OCI-LY3 (cell line): Measurements from ENCODE around the gene APCDD1L.
A peak's percentile ranks its signal among the peaks of the same experiment; 100 is the strongest.
"Not testable (repeated sequence)": the region's sequence is repeated elsewhere in the genome, so short reads cannot be mapped to it uniquely, and the experiment has no call there.

Experiments
- H2AFZ ChIP-seq: fragments of 200-600, 300-600 bp; shearing (Covaris generic); 2 replicates; pipeline ENCODE4 v1.6.0; 2014; ENCODE audit warnings: antibody characterized with exemption, low read depth, low read length
- H3K27ac ChIP-seq: fragments of 200-600, 300-600 bp; sonication (generic); 2 replicates; pipeline ENCODE4 v1.5.1; 2014; ENCODE audit warnings: mild to moderate bottlenecking, low read length, moderate library complexity, mixed read lengths
- H3K27me3 ChIP-seq: fragments of 200-600, 300-600 bp; sonication (generic); 2 replicates; pipeline ENCODE4 v1.6.1; 2014; ENCODE audit warnings: low read depth, low read length, mixed read lengths
- H3K36me3 ChIP-seq: fragments of 200-600, 300-600 bp; sonication (generic); replicated peaks from 2 replicates; pipeline ENCODE3; 2014; ENCODE audit warnings: low read depth, low read length, mixed read lengths
- H3K4me1 ChIP-seq: fragments of 300-600, 200-600 bp; sonication (generic); 2 replicates; pipeline ENCODE4 v1.6.1; 2014; ENCODE audit warnings: low read length, mixed read lengths
- H3K4me2 ChIP-seq: fragments of 200-600, 300-600 bp; sonication (generic); 2 replicates; pipeline ENCODE4 v1.6.1; 2014; ENCODE audit warnings: low read length, mixed read lengths
- H3K4me3 ChIP-seq: fragments of 300-600, 200-600 bp; sonication (generic); 2 replicates; pipeline ENCODE4 v1.5.1; 2014; ENCODE audit warnings: antibody characterized with exemption, mild to moderate bottlenecking, low read length, moderate library complexity
- H3K79me2 ChIP-seq: fragments of 300-600, 200-600 bp; shearing (Covaris generic); 2 replicates; pipeline ENCODE4 v1.6.1; 2014; ENCODE audit warnings: mild to moderate bottlenecking, low read length, mixed read lengths
- H3K9ac ChIP-seq: fragments of 300-600, 200-600 bp; shearing (Covaris generic); 2 replicates; pipeline ENCODE4 v1.6.0; 2014; ENCODE audit warnings: mild to moderate bottlenecking, low read length, moderate library complexity
- H3K9me3 ChIP-seq: fragments of 200-600, 300-600 bp; shearing (Covaris generic); 2 replicates; pipeline ENCODE4 v1.6.1; 2014; ENCODE audit warnings: low read length, mixed read lengths; ENCODE audit not compliant: insufficient read depth
- H4K20me1 ChIP-seq: fragments of 200-600, 300-600 bp; sonication (generic); 2 replicates; pipeline ENCODE4 v1.6.1; 2016; ENCODE audit warnings: low read length, mixed read lengths; ENCODE audit not compliant: insufficient read depth
- CTCF ChIP-seq: fragments of 200-600, 300-600 bp; sonication (generic); IDR thresholded peaks from 2 replicates; pipeline ENCODE4 v1.5.1; 2014; ENCODE audit warnings: antibody characterized with exemption, low read length, low read depth
- EZH2phosphoT487 ChIP-seq: fragments of 200-600 bp; shearing (Covaris generic); IDR thresholded peaks from 2 replicates; pipeline ENCODE4 v1.6.1; 2018; ENCODE audit warnings: antibody characterized with exemption, mixed run types, low read depth

The APCDD1L gene

GRCh38 chr20:58429303-58429702 lies 85.9 kb downstream of the APCDD1L start:
- Histone ChIP-seq H2AFZ (no peak overlapping the region), H3K36me3 (peaks cover 53% of the 10 kb centered on the region), H3K4me3 (no peak overlapping the region), H3K27me3 (no peaks in the 10 kb centered on the region), H4K20me1 (peaks cover 47% of the 10 kb centered on the region), H3K79me2 (peaks cover 93% of the 10 kb centered on the region), H3K9ac (no peak overlapping the region), H3K9me3 (no peaks in the 10 kb centered on the region), H3K4me2 (no peak overlapping the region), H3K27ac (no peak overlapping the region), H3K4me1 (no peaks in the 10 kb centered on the region)
- TF ChIP-seq EZH2phosphoT487: no peak
- TF ChIP-seq CTCF: 0 out of 2 replicates have a peak, but pooled peaks have one; percentile 18

- no peak overlapping the region for H3K4me2 ChIP-seq
- TF ChIP-seq EZH2phosphoT487: no peak
- H3K36me3 ChIP-seq: peaks cover 59% of the 10 kb centered on the region
- no peaks in the 10 kb centered on the region for H3K4me1 ChIP-seq
- H3K79me2 ChIP-seq: peaks cover 94% of the 10 kb centered on the region
- H3K4me3 ChIP-seq: no peak overlapping the region
- no peak overlapping the region for H2AFZ ChIP-seq
- H3K9ac ChIP-seq: no peak overlapping the region
- no peak overlapping the region for H3K27ac ChIP-seq
- no peaks in the 10 kb centered on the region for H3K27me3 ChIP-seq
- H4K20me1 ChIP-seq: peaks cover 38% of the 10 kb centered on the region
- no peaks in the 10 kb centered on the region for H3K9me3 ChIP-seq
Observed at GRCh38 chr20:58428364-58428763, 86.8 kb downstream of the APCDD1L start.

- H2AFZ ChIP-seq, H3K27me3 ChIP-seq, H3K4me1 ChIP-seq, H3K9me3 ChIP-seq, H3K4me3 ChIP-seq, H3K4me2 ChIP-seq, H3K9ac ChIP-seq, H3K27ac ChIP-seq: not testable (repeated sequence)
- Histone ChIP-seq H3K36me3 (peaks cover 58% of the 10 kb centered on the region), H4K20me1 (peaks cover 30% of the 10 kb centered on the region), H3K79me2 (peaks cover 86% of the 10 kb centered on the region)
Observed at GRCh38 chr20:58427571-58427970, 87.6 kb downstream of the APCDD1L start.

GRCh38 chr20:58424218-58424969 lies 90.8 kb downstream of the APCDD1L start:
- H3K27me3 ChIP-seq: no peaks in the 10 kb centered on the region
- H2AFZ ChIP-seq: no peak overlapping the region
- H3K4me2 ChIP-seq: no peak overlapping the region
- peaks cover 67% of the 10 kb centered on the region for H3K79me2 ChIP-seq
- H3K9ac ChIP-seq: no peak overlapping the region
- H3K4me1 ChIP-seq: no peaks in the 10 kb centered on the region
- no peaks in the 10 kb centered on the region for H3K9me3 ChIP-seq
- H3K27ac ChIP-seq: no peak overlapping the region
- peaks cover 68% of the 10 kb centered on the region for H3K36me3 ChIP-seq
- no peak for TF ChIP-seq EZH2phosphoT487
- TF ChIP-seq CTCF: no peak
- H3K4me3 ChIP-seq: no peak overlapping the region
- peaks cover 16% of the 10 kb centered on the region for H4K20me1 ChIP-seq

GRCh38 chr20:58421497-58421850 lies 93.7 kb downstream of the APCDD1L start:
- Histone ChIP-seq H3K4me2 (no peak overlapping the region), H3K27me3 (no peaks in the 10 kb centered on the region), H3K9ac (no peak overlapping the region), H3K79me2 (peaks cover 54% of the 10 kb centered on the region), H3K36me3 (peaks cover 73% of the 10 kb centered on the region), H3K27ac (no peak overlapping the region), H2AFZ (no peak overlapping the region), H3K9me3 (no peaks in the 10 kb centered on the region), H4K20me1 (peaks cover 18% of the 10 kb centered on the region), H3K4me3 (no peak overlapping the region), H3K4me1 (no peaks in the 10 kb centered on the region)
- TF ChIP-seq EZH2phosphoT487: no peak
- no peak for TF ChIP-seq CTCF
